GM19239 (cell line): Measurements from ENCODE around the gene FGF19.

ENCODE experiments used
- DNase-seq: peaks from one replicate; pipeline ENCODE4 v3.0.0; 2011; ENCODE audit warnings: low spot score; ENCODE audit not compliant: insufficient read length
- FAIRE-seq: peaks from 2 replicates; lab custom pipeline; 2011; peaks lifted over from hg19 to GRCh38; lab: Jason Lieb, UNC

Gene FGF19

DNA sequence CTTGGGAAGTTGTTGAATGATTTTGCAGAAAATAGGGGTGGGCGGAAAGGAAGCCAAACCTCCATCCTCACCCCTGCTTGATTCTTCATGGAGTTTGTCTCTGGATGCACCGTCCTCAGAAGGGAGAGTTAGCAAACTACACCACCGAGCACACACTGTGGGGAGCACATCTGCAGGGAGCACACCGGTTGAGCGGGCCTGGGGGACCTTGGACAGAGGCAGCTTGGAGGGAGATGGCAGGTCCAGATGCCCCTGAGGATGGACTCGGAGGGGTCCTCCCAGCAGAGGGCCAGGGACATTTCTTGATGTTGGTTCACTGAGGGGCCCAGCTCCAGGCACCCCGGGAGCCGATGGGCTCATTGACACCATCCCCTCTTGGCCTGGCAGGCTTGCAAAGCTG, 15.1 kb upstream of the FGF19 start:
- no peak for FAIRE-seq

DNA sequence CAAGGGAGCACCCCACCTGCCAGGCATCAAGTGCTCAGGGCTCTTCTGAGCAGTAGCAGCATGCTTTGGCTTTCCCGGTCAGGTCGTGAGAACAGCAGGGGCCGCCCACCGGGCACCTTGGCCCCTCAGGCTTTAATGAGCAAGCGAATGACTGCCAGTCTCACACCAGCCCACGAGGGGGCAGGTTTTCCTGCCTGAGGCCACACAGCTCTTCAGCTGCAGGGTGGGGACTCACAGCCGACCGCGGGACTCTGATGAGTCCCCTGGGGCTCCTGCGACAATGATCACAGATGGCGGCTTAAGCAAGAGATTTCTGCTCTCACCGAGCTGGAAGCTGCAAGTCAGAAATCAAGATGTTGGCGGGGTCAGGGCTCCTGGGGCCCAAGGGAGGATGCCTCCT, 14.3 kb upstream of the FGF19 start:
- FAIRE-seq (no peak), DNase-seq (peak; percentile 55)

More for the DNA sequence above, 15.1 kb upstream of the FGF19 start:
- DNase-seq: no peak

DNA sequence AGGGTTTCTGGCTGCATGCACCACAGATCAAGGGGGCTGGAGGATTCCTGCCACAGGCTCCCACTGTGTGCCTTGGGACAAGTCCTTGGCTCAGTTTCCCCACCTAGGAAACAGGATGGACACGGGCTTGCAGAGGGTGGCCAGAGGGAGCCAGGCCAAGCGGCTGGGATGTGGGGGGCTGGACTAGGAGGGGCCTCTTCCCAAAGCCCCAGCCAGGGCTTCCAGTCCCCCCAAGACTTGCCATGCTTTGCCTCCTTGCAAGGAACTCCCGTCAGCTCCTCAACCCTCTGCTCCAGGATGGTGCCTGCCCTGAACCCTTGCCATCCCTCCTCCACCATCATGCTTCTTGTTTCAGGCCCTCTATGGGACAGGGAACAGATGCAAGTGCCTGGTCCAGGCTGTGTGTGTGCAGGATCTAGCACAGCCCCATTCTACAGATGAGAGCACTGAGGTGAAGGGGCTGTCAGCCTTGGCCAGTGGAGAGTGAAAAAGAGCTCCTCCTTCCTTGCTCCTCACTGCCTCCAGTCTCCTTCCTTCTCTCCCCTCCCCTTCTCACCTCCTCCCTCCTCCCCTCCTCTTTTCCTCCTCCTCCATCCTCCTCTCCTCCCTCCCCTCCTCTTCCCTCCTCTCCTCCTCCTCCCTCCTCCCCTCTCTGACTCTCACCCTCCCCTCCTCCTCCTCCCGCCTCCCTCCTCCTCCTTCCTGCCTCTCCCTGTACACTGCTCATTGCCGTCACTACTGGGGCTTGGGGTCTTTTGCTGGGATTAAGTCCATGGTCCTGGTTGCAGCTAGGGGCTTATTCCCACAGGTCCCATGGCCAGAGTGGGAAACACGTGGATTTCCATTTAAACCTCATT, 13.3 kb upstream of the FGF19 start:
- FAIRE-seq (no peak), DNase-seq (no peak)

GRCh38 chr11:69716099-69716498, 12.3 kb upstream of the FGF19 start:
- DNase-seq (no peak), FAIRE-seq (no peak)

DNA sequence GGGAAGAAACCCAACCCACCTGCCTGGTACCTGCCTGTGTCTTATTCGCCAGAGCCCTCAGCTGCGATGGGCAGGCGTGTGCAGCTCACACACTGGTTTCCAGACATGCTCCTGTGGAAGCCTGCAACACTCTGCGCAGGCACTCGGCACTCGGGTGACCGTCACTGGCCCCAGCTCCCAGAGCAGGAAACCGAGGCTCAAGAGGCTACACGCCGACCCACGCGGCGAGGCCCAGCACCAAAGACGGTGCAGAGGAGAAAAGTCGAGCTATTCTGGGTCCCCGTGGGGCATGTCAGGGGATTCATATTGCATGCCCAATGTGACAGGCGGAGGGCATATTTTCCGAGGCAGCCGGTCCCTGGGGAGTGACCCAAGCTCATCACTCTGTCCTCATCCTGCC, 11.6 kb upstream of the FGF19 start:
- FAIRE-seq (no peak), DNase-seq (no peak)

GRCh38 chr11:69711822-69712801, 8.3 kb upstream of the FGF19 start:
- FAIRE-seq: no peak

DNA sequence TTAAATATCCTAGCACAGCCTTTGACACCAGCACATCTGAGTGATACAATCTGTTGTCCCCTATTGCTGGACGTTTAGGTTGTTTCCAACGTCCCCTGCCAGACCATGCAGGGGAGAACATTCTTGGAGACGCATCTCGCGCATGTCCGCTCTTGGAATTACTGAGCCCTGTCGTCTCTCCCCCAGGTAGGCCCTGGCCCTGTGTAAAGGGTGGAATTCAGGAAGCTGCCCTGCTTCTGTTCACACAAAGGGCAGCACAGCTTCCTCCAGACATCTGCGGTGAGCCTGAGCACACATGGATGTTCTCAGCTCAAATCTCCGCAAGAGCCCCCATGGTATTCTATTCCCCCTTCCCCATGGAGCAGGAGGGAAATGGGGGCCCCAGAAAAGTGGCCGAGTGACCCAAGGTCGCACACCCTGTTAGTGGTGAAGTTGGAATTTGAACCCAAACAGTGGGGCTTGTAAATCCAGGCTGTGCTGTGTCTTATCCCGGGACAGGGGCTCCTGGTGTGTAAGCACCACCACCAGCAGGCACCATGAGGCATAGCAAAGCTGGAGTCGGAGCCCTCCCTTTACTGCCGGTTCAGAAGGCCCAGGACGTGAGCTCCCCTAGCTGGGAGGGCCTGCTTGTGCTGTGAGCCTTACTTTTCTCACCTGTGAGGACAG, 5.0 kb upstream of the FGF19 start:
- FAIRE-seq: no peak
- DNase-seq: no peak

More at GRCh38 chr11:69711822-69712801, 8.3 kb upstream of the FGF19 start:
- no peak for DNase-seq

DNA sequence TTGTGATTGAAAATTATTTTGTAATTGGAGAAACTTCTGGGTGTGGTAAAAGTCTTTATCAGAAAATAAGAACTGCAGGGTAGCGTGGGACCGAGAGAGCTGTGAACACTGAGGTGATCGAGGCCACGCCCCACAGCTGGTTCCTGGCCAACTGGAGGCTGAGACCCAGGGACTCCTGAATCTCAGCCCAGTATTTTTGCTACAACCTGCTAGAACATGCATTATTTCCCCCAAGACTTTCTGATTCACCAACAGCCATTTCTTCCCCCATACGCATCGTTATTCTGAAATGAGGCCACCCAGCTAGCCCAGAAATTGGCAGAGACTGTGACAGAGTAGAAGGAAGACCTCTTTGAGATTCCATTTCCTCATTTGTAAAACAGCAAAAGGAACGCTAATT, 3.4 kb upstream of the FGF19 start:
- DNase-seq (no peak), FAIRE-seq (no peak)

- no peak for FAIRE-seq
- DNase-seq: no peak
These were observed 2.3 kb upstream of the FGF19 start for GRCh38 chr11:69705901-69706787.

GRCh38 chr11:69705351-69705811, 1.6 kb upstream of the FGF19 start:
- FAIRE-seq (no peak), DNase-seq (no peak)

GRCh38 chr11:69704508-69705253, 859 bp upstream of the FGF19 start:
- DNase-seq: no peak

GRCh38 chr11:69703453-69703767, 412 bp downstream of the FGF19 start:
- no peak for DNase-seq
- FAIRE-seq: no peak

More at GRCh38 chr11:69704508-69705253, 859 bp upstream of the FGF19 start:
- no peak for FAIRE-seq

- no peak for FAIRE-seq
- no peak for DNase-seq
These were observed 911 bp downstream of the FGF19 start for GRCh38 chr11:69702769-69703452.

DNA sequence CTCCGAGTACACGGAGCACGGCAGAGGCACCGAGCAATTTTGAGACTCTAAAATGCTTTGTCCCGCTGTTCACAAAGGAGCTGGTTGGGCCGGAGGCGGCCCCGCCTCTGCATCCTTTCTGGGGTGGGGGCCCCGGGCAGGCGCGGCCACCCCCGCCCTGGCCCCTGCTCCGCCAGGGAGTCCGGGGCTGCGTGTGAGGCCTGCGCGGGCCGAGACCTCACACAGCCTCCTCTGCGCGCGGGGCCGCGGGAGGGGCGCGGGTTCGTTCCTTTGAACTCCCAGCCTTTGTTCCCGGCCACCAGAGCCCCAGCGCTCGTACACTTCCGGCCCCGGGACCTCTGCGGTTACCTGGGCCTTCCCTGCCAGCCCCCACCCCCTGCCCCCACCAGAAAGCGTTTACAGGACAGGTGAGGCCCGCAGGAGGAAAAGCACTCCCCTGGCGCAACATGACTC, 1.6 kb downstream of the FGF19 start:
- FAIRE-seq: no peak

DNA sequence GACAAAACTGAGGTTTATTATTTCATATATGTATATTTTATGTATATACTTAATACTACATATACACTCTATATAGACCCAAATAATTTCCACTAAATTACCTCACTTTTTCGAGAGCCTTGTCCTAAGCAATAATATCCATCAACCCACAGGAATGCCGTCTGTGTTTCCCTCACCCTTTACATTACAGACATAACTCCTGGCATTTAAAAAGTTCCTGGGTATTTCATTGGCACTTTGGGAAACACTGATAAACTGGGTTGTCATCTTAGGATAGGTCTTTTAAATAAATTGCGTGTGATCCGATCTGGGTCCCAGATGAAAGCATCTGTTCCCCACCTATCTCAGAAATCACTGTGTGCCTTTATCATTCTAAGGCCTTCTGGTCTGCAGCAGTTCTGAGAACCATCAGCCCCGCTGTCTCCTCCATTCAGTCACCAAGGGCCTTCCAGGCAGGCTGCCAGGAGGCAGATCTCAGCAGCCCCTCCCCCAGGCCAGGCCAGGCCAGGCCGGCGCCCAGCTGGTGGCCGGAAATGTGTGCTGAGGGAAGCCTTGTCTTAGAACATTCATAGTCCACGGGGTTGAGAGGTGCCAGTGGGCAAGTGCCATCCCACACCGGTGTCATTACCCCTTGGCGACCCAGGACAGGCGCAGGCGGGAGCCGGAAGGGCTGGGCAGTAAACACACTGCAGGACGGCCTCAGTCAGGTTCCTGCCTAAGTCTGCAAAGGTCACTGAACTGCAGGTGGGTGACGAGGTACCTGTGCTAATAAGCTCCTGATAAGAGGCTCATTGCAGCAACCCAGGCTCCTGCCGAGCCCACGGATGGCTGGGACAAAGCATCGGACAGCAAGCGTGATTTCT, 3.3 kb downstream of the FGF19 start:
- FAIRE-seq: no peak
- no peak for DNase-seq

More for the DNA sequence above, 1.6 kb downstream of the FGF19 start:
- DNase-seq: no peak

- FAIRE-seq (no peak), DNase-seq (no peak)
These were observed 4.6 kb downstream of the FGF19 start for GRCh38 chr11:69699213-69699612.

DNA sequence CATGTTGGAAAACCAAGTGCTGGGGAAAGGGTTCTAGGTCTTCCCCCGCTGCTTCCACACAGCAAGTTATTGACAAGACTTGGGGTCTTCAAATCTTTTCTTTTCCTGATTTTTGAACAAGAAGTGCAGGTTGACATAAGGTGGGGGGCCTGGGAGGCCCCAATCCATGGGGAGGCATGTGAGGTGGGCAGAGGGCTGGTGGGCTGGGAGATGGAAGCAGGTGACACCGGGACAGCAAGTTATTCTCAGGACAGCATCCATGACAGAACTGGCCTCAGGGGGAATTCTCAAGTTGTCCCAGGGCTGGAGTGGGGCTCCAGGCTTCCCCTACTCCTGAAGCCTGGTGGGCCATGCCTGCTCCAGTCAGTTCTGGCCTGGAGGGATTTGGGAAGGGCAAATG, 5.5 kb downstream of the FGF19 start:
- FAIRE-seq (no peak), DNase-seq (no peak)
